DOHH2 (cell line): ENCODE data around the gene SOCS2.

Experiments
- EZH2phosphoT487 ChIP-seq: fragments of 200-600 bp; sonication (generic); IDR thresholded peaks from 2 replicates; pipeline ENCODE4 v1.6.1; 2017; ENCODE audit warnings: borderline replicate concordance, mild to moderate bottlenecking, antibody characterized with exemption, low read length, moderate library complexity, mixed read lengths
- TF ChIP-seq, protein P1 (sequence below): fragments of 200-600 bp; sonication (generic); IDR thresholded peaks from one replicate; pipeline ENCODE4 v1.5.1; 2014; ENCODE audit warnings: antibody characterized with exemption, mild to moderate bottlenecking, low read depth, low read length; ENCODE audit not compliant: poor library complexity, severe bottlenecking

DNA sequence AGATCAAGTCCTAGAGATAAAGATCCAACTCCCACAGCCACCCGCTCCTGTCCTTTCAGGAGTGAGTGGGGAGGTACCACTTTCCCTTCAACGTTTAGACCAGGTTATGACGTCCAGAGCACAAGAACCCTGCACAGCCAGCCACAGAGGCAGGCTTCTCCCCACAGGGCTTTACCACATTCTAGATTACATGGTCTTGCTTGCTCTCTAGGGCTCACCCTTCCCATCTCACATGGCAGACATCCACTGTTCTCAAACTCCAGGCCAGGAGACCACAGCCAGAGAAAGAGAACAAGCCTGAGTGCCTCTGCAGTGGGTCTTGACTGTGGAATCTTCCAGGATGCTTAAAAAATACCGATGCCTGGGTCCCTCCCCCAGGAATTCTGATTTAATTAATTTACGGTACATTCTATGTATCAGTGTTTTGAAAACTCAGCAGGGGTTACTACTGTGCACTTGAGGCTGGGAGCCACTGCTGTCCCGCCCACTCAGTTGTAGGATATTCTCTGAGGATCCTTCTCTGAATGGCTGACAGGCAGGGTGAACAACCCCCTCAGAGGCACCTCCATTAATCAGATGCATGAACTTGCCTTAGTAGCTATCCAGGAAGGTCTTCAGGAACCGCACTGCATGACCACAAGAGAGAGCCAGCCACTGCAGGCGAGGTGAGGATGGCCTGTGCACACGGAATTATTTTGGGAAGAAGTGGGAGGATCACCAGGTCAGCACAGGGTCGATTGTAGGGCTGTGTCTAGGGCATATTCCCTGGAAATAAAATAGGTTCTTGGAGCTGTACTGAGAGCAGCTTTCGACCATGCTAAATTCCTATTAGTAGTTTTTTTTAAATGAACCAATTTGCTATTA lies 21.5 kb upstream of the SOCS2 start:
- TF ChIP-seq EZH2phosphoT487: no peak
- TF ChIP-seq, protein P1, sequence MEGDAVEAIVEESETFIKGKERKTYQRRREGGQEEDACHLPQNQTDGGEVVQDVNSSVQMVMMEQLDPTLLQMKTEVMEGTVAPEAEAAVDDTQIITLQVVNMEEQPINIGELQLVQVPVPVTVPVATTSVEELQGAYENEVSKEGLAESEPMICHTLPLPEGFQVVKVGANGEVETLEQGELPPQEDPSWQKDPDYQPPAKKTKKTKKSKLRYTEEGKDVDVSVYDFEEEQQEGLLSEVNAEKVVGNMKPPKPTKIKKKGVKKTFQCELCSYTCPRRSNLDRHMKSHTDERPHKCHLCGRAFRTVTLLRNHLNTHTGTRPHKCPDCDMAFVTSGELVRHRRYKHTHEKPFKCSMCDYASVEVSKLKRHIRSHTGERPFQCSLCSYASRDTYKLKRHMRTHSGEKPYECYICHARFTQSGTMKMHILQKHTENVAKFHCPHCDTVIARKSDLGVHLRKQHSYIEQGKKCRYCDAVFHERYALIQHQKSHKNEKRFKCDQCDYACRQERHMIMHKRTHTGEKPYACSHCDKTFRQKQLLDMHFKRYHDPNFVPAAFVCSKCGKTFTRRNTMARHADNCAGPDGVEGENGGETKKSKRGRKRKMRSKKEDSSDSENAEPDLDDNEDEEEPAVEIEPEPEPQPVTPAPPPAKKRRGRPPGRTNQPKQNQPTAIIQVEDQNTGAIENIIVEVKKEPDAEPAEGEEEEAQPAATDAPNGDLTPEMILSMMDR: no peak
